Caco-2 (cell line): ENCODE data around the gene CAVIN1. TPM values are rescaled to one million over a fixed set of nuclear protein-coding genes. Genes with fewer than 3 reads are reported as not detected.

Source experiments
- BruUV-seq: library from RNA; stranded (reverse); fragments of 400-500 nt; replicated peaks from 2 replicates; lab custom pipeline; 2021; lab: Mats Ljungman, UMichigan
- CTCF ChIA-PET: fragments of 300-600 bp; sonication (Branson Sonifier 250); formaldehyde crosslinking; loops from one replicate; lab custom pipeline; 2022; ENCODE audit warnings: antibody characterized with exemption; lab: Charles Lee
- POLR2A ChIA-PET: fragments of 300-600 bp; sonication (Branson Sonifier 250); formaldehyde crosslinking; loops from one replicate; lab custom pipeline; 2022; ENCODE audit warnings: antibody characterized with exemption; lab: Charles Lee
- DNase-seq, 2 experiments: peaks; one replicate each; pipeline versions ENCODE4 v3.0.0 to v3.0.0-alpha.2; 2020 to 2022
- H3K27me3 ChIP-seq: replicated peaks from 2 replicates; pipeline ENCODE4 v1.6.0; 2011; ENCODE audit warnings: low read length; ENCODE audit not compliant: control insufficient read depth, insufficient read depth
- H3K36me3 ChIP-seq: 2 replicates; pipeline ENCODE4 v1.5.1; 2011; ENCODE audit warnings: low read length; ENCODE audit not compliant: control insufficient read depth, insufficient read depth
- H3K4me1 ChIP-seq: fragments of 250-450 bp; sonication (Bioruptor Pico); 2 replicates; pipeline ENCODE4 v1.5.1; 2020; ENCODE audit warnings: mild to moderate bottlenecking
- H3K4me3 ChIP-seq: 2 replicates; pipeline ENCODE4 v1.5.1; 2011; ENCODE audit warnings: low read depth, mild to moderate bottlenecking, control low read depth, low read length
- H3K9me3 ChIP-seq: fragments of 250-450 bp; sonication (Bioruptor Pico); 2 replicates; pipeline ENCODE4 v1.5.1; 2020; ENCODE audit warnings: mild to moderate bottlenecking, moderate library complexity
- H3K27ac Mint-ChIP-seq: one replicate; pipeline ENCODE4 v1.8.0; 2022; ENCODE audit warnings: mixed read lengths; ENCODE audit not compliant: unreplicated experiment
- H3K27me3 Mint-ChIP-seq: one replicate; pipeline ENCODE4 v1.8.0; 2022; ENCODE audit warnings: mixed read lengths; ENCODE audit not compliant: insufficient read depth, unreplicated experiment
- H3K36me3 Mint-ChIP-seq: one replicate; pipeline ENCODE4 v1.8.0; 2022; ENCODE audit warnings: mild to moderate bottlenecking, mixed read lengths; ENCODE audit not compliant: insufficient read depth, unreplicated experiment
- H3K4me1 Mint-ChIP-seq: one replicate; pipeline ENCODE4 v1.8.0; 2022; ENCODE audit warnings: low read depth, mixed read lengths; ENCODE audit not compliant: unreplicated experiment
- H3K4me3 Mint-ChIP-seq: one replicate; pipeline ENCODE4 v1.8.0; 2022; ENCODE audit warnings: mild to moderate bottlenecking, moderate library complexity, mixed read lengths; ENCODE audit not compliant: unreplicated experiment
- H3K9me3 Mint-ChIP-seq: one replicate; pipeline ENCODE4 v1.8.0; 2022; ENCODE audit warnings: mixed read lengths; ENCODE audit not compliant: unreplicated experiment
- intact Hi-C: fragments of 100-400 bp; cut with micrococcal nuclease; formaldehyde crosslinking; loops from one replicate; pipeline ENCODE4 v1.10.0; 2022; ENCODE audit not compliant: unreplicated experiment
- total RNA-seq: library from RNA; stranded (reverse); gene quantifications from 2 replicates; pipeline ENCODE4 v1.2.3, GENCODE V29; 2022
- TF ChIP-seq, protein P1 (sequence below), 2 experiments: fragments of 200-600 bp in 1 of 2; IDR thresholded peaks; 1 replicate in 1 of 2; 2 replicates in 1 of 2; pipeline versions ENCODE4 v1.5.1 to v1.8.0; 2011 to 2022; ENCODE audit warnings: antibody characterized with exemption in 1 of 2, control low read depth in 1 of 2, inconsistent platforms in 1 of 2, low read depth in 1 of 2, low read length in 1 of 2, mild to moderate bottlenecking in 1 of 2, moderate library complexity in 1 of 2; ENCODE audit not compliant: insufficient read depth in 1 of 2, severe bottlenecking in 1 of 2, unreplicated experiment in 1 of 2

CAVIN1 gene
- total RNA-seq, 1 experiment from 2014 or later: 173 TPM

DNA sequence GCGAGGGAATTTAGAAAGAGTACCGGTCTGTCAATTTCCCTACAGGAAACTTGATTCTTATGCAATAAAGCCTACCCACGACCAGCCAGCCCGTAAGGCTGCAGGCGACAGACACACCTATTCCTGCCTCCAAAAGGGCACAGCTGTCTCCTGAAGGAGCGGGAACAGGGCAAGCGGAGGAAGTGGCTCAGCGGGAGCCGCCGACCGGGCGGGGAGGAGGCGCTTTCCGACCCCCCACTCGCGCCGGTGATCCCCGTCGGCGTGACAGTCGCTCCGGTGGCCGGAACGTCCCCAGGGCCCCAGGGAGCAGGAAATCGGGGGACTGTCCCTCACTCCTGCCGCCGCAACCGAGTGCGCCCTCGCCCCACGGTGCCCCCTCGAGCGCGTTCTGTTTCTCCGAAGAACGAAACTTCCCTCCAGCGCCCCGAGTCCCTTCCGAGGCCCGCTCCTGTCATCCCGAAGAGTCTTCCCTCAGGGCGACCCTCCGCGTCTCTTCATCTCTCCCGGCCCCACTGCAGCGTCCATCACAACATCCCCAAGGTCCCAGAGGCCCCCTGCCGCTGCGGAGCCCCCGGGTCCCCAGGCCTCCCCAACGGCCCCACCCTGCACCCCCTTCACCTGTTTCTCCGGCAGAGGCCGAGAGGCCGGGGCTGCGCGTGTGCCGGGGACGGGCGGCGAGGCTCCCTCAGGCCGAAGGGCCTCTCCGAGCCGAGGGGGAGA is 35.2 kb downstream of the CAVIN1 start:
- no peaks in the 10 kb centered on the region for H3K27me3 Mint-ChIP-seq
- intact Hi-C loops: loop anchor here (1.0 kb wide), 2 partner anchors 35 to 66 kb away; partner anchors contain the start of gene CAVIN1
- H3K27ac Mint-ChIP-seq: peak overlapping the region; percentile 91
- H3K27me3 ChIP-seq: no peaks in the 10 kb centered on the region
- peak in 1 of 2 experiments; percentile 39 for DNase-seq
- peaks cover 17% of the 10 kb centered on the region for H3K36me3 Mint-ChIP-seq
- H3K9me3 Mint-ChIP-seq: no peaks in the 10 kb centered on the region
- ChIA-PET CTCF (interaction anchor here (0.6 to 1.7 kb wide), 14 partner anchors 11 to 337 kb away, joined by 3 to 13 read pairs (median 6); partner anchors contain the start of genes C17orf113, CAVIN1 and PSMC3IP), POLR2A (interaction anchor here (0.5 to 2.2 kb wide), 17 partner anchors 11 to 973 kb away, joined by 3 to 53 read pairs (median 6); partner anchors contain the start of genes CAVIN1, NAGLU, RETREG3 and TUBG1)
- TF ChIP-seq, protein P1, sequence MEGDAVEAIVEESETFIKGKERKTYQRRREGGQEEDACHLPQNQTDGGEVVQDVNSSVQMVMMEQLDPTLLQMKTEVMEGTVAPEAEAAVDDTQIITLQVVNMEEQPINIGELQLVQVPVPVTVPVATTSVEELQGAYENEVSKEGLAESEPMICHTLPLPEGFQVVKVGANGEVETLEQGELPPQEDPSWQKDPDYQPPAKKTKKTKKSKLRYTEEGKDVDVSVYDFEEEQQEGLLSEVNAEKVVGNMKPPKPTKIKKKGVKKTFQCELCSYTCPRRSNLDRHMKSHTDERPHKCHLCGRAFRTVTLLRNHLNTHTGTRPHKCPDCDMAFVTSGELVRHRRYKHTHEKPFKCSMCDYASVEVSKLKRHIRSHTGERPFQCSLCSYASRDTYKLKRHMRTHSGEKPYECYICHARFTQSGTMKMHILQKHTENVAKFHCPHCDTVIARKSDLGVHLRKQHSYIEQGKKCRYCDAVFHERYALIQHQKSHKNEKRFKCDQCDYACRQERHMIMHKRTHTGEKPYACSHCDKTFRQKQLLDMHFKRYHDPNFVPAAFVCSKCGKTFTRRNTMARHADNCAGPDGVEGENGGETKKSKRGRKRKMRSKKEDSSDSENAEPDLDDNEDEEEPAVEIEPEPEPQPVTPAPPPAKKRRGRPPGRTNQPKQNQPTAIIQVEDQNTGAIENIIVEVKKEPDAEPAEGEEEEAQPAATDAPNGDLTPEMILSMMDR (IDR thresholded peaks at IDR 0.05; ENCODE audit: insufficient read depth in 1 of 2, low read depth in 1 of 2, low read length in 1 of 2, severe bottlenecking in 1 of 2, unreplicated experiment in 1 of 2): no peak
- peak overlapping the region; percentile 98 for H3K4me3 Mint-ChIP-seq
- no peaks in the 10 kb centered on the region for H3K9me3 ChIP-seq
- peaks cover 24% of the 10 kb centered on the region for H3K4me1 Mint-ChIP-seq
- BruUV-seq: no TSS peak
- no peaks in the 10 kb centered on the region; the same call in 1 of the 2 replicates for H3K36me3 ChIP-seq
- H3K4me3 ChIP-seq: peak overlapping the region; percentile 98
- H3K4me1 ChIP-seq: peaks cover 17% of the 10 kb centered on the region

DNA sequence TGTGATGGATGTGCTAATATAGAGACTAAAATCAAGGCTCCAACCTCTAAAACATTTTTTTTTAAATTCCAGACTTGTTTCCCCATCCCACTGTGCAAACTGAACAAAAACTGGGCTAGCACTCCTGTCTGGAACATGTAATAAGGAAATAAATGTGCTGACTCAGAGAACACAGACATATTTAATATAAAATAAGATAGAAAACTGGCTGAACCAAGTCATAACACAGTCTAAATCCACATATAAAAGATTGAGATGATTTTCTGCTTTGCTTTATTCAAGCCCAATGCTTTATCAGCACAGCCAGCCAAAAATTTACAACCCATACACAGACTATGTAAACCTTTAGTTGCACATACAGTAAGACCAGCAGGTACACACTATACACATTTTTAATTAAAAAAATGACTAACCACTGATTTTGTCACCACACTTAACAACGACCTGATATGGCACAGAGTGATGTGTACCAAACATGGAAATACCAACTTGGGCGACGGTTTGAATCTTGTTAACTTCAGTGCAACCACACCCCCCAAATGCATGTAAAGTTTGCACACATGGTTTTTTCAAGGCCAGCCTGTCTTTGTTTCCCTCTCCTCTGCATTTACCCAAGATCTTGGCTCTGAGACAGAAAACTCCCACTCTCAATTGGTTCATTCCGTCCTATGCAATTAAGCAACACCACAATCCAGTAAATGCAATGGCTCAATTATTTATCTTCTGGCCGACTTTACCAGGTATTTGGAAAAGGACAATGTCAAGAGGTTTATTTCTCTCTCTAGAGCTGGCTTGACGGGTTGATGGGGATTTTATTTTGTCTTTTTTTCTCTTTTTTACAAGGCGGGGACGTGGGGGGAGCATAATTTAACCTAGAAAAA is 36.0 kb downstream of the CAVIN1 start:
- Mint-ChIP-seq H3K4me1 (peaks cover 31% of the 10 kb centered on the region), H3K9me3 (no peaks in the 10 kb centered on the region), H3K27me3 (no peaks in the 10 kb centered on the region), H3K4me3 (peak overlapping the region; percentile 98), H3K27ac (peak overlapping the region; percentile 91), H3K36me3 (peaks cover 17% of the 10 kb centered on the region)
- CTCF ChIA-PET: interaction anchor here (0.6 to 0.7 kb wide), 2 partner anchors 36 to 336 kb away, joined by 3 read pairs; partner anchors contain the start of genes C17orf113 and CAVIN1
- Histone ChIP-seq H3K9me3 (no peaks in the 10 kb centered on the region), H3K36me3 (no peaks in the 10 kb centered on the region; the same call in 1 of the 2 replicates), H3K4me1 (peaks cover 25% of the 10 kb centered on the region), H3K27me3 (no peaks in the 10 kb centered on the region), H3K4me3 (peak overlapping the region; percentile 98)
- intact Hi-C loops: loop anchor here (1.0 kb wide), 1 partner anchor 20 kb away; no protein-coding TSS in a partner anchor
- DNase-seq: no peak
- BruUV-seq: TSS peak; percentile 37
- TF ChIP-seq, protein P1 (IDR thresholded peaks at IDR 0.05; ENCODE audit: insufficient read depth in 1 of 2, low read depth in 1 of 2, low read length in 1 of 2, severe bottlenecking in 1 of 2, unreplicated experiment in 1 of 2): no peak
- POLR2A ChIA-PET: no interaction called here

DNA sequence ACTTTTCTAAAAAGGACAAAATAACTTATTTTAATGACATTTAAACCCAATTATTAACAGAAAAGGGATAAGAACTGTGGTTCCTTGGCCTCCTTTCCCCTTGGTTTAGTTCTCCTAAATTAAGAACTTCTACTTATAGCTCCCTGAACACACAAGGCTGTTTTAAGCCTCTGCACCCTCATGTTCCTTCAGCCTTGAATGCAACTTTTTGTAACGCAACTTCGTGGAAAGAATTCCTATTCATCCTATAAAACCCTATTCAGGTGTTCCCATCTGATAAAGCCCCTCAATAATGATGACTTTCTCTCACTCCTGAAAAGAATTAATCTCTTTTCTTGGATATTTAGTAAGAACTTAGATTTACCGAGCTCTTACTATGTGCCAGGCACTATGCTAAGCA is 41.2 kb downstream of the CAVIN1 start:
- ChIA-PET CTCF (interaction anchor here (0.6 kb wide), 1 partner anchor 15 kb away, joined by 5 read pairs; no protein-coding TSS in a partner anchor), POLR2A (no interaction called here)
- DNase-seq: no peak
- Histone ChIP-seq H3K4me3 (no peak overlapping the region), H3K36me3 (no peaks in the 10 kb centered on the region; the same call in 1 of the 2 replicates), H3K9me3 (no peaks in the 10 kb centered on the region), H3K27me3 (no peaks in the 10 kb centered on the region), H3K4me1 (peaks cover 17% of the 10 kb centered on the region)
- peaks cover 17% of the 10 kb centered on the region for H3K4me1 Mint-ChIP-seq
- no peaks in the 10 kb centered on the region for H3K9me3 Mint-ChIP-seq
- no peak overlapping the region for H3K27ac Mint-ChIP-seq
- H3K4me3 Mint-ChIP-seq: no peak overlapping the region
- intact Hi-C loops: no loop called here
- H3K27me3 Mint-ChIP-seq: no peaks in the 10 kb centered on the region
- peaks cover 4% of the 10 kb centered on the region for H3K36me3 Mint-ChIP-seq
- BruUV-seq: no TSS peak
- TF ChIP-seq, protein P1 (IDR thresholded peaks at IDR 0.05; ENCODE audit: insufficient read depth in 1 of 2, low read depth in 1 of 2, low read length in 1 of 2, severe bottlenecking in 1 of 2, unreplicated experiment in 1 of 2): no peak
